Right cardiac atrium (tissue), 5 donors: Measurements from ENCODE around the gene ARHGEF12. TPM values are rescaled to one million over a fixed set of nuclear protein-coding genes. Genes with fewer than 3 reads are reported as not detected.

Experiments
- polyA plus RNA-seq: library from polyadenylated mRNA; stranded (reverse); fragments of 200-250 nt; gene quantifications from one replicate; pipeline ENCODE4 v1.2.3, GENCODE V29; 2013
- total RNA-seq, 4 donors: library from RNA; stranded (reverse); fragmentation: NEBNext Ultra II Directional; extraction: Animal tissue kit (Norgen Biotek cat#: 25700); gene quantifications; one replicate each; pipeline ENCODE4 v1.2.1, GENCODE V29; 2021
- donor health status: healthy with polysubstance abuse.
- donor health status: DM: no; HTN: yes; CAD: no.
- donor health status: DM: no; HTN: no; CAD: no.
- donor health status: DM: no; HTN: yes; CAD: no; lungs with severe emphysema.
- donor health status: DM: yes; HTN: yes; CAD: no.

Gene ARHGEF12
- total and polyA plus RNA-seq, 5 donors: 26.1 to 112 (median 93.7) TPM

Other genes starting within 250 kb of the ARHGEF12 start
- gene TRIM29, start 198.3 kb upstream of the ARHGEF12 start, total RNA-seq: under 1 TPM in 1 of 4 donors, not detected in 3; 0.34 TPM
- 0.16 TPM for gene TRIM29, start 198.3 kb upstream of the ARHGEF12 start, polyA plus RNA-seq
- 10 to 100 TPM; 21.6 to 57.1 (median 44.9) TPM for gene OAF, start 125.4 kb upstream of the ARHGEF12 start, total RNA-seq
- gene OAF, start 125.4 kb upstream of the ARHGEF12 start, polyA plus RNA-seq: 25.3 TPM
- under 1 TPM in 3 of 4 donors, not detected in 1; 0.17 to 0.31 (median 0.22) TPM for gene POU2F3, start 96.3 kb upstream of the ARHGEF12 start, total RNA-seq
- 0.05 TPM for gene POU2F3, start 96.3 kb upstream of the ARHGEF12 start, polyA plus RNA-seq
- gene TLCD5, start 11.1 kb upstream of the ARHGEF12 start, total RNA-seq: 10 to 100 TPM; 15.7 to 21.3 (median 17.0) TPM
- gene TLCD5, start 11.1 kb upstream of the ARHGEF12 start, polyA plus RNA-seq: 7.5 TPM
- 1 to 10 TPM in 2 of 4 donors, under 1 TPM in 1, not detected in 1; 0.59 to 3.4 (median 1.0) TPM for gene GRIK4, start 175.3 kb downstream of the ARHGEF12 start, total RNA-seq
- 0.32 TPM for gene GRIK4, start 175.3 kb downstream of the ARHGEF12 start, polyA plus RNA-seq